Astrocyte of the cerebellum (primary cell): ENCODE results near the gene MYRF.

ENCODE experiments used
- DNase-seq: peaks from one replicate; pipeline ENCODE4 v3.0.0-alpha.2; 2011; ENCODE audit warnings: low read depth
- H3K4me3 ChIP-seq: 2 replicates; pipeline ENCODE4 v1.5.1; 2011; ENCODE audit warnings: mild to moderate bottlenecking, low read depth, low read length, moderate library complexity
- in situ Hi-C: cut with HindIII; loops from 2 replicates; pipeline ENCODE4 v1.10.0; 2017; ENCODE audit warnings: low sequenced_read_pairs
- TF ChIP-seq, protein P1 (sequence below): IDR thresholded peaks from 2 replicates; pipeline ENCODE4 v1.5.1; 2012; ENCODE audit warnings: low read length, low read depth, moderate library complexity, mild to moderate bottlenecking; ENCODE audit errors: missing control alignments

The MYRF gene

DNA sequence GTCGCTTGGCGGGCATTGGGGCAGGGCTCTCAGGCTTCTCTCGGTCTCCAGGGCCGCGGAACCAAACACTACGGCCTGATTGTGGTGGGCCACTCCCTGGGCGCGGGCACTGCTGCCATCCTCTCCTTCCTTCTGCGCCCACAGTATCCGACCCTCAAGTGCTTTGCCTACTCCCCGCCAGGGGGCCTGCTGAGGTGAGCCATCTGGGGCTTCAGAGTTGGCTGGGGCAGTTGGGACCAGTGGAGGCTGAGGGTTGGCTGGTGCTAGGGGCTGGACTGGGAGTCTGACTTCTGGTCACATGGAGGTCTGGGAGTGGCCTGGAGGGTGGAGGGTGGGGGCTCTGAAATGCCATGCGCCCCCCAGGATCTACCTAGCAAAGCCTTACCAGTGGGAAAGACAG lies 15.3 kb upstream of the MYRF start:
- in situ Hi-C loops, result no loop called here
- H3K4me3 ChIP-seq, result no peak overlapping the region
- TF ChIP-seq, protein P1, sequence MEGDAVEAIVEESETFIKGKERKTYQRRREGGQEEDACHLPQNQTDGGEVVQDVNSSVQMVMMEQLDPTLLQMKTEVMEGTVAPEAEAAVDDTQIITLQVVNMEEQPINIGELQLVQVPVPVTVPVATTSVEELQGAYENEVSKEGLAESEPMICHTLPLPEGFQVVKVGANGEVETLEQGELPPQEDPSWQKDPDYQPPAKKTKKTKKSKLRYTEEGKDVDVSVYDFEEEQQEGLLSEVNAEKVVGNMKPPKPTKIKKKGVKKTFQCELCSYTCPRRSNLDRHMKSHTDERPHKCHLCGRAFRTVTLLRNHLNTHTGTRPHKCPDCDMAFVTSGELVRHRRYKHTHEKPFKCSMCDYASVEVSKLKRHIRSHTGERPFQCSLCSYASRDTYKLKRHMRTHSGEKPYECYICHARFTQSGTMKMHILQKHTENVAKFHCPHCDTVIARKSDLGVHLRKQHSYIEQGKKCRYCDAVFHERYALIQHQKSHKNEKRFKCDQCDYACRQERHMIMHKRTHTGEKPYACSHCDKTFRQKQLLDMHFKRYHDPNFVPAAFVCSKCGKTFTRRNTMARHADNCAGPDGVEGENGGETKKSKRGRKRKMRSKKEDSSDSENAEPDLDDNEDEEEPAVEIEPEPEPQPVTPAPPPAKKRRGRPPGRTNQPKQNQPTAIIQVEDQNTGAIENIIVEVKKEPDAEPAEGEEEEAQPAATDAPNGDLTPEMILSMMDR, result no peak
- no peak for DNase-seq

DNA sequence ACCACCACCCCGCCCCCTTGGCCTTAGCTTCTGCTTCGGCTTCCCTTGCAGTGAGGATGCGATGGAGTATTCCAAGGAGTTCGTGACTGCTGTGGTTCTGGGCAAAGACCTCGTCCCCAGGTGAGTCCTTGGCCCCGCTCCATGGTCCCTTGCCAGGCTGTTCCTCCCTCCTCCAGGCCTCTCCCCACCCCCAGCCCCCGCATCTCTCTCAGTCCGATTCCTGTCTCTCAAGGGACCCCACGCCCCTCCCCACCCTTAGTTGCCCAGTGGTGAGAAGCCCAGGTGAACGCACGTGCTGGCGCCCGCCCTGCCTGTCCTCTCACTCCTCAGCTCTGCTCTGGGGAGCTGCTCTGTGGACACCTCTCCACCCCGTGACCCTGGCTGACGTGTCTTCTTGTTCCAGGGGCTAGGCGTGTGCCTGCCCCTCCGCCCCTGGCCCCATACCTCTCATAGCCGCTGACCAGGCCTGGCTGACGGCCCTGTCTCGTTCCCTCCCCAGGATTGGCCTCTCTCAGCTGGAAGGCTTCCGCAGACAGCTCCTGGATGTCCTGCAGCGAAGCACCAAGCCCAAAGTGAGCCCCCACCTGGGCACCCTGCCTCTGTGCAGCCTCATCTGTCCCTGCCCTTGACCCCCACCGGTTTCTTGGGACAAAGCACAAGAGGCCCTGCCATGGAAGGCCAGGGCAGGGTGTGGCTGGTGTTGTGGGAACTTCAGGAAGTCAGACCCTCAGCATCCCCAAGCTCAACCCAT lies 14.6 kb upstream of the MYRF start:
- no peak overlapping the region for H3K4me3 ChIP-seq
- TF ChIP-seq, protein P1, result no peak
- DNase-seq, result no peak
- in situ Hi-C loops, result no loop called here

GRCh38 chr11:61738776-61739175 lies 13.7 kb upstream of the MYRF start:
- TF ChIP-seq, protein P1, result no peak
- in situ Hi-C loops, result no loop called here

DNA sequence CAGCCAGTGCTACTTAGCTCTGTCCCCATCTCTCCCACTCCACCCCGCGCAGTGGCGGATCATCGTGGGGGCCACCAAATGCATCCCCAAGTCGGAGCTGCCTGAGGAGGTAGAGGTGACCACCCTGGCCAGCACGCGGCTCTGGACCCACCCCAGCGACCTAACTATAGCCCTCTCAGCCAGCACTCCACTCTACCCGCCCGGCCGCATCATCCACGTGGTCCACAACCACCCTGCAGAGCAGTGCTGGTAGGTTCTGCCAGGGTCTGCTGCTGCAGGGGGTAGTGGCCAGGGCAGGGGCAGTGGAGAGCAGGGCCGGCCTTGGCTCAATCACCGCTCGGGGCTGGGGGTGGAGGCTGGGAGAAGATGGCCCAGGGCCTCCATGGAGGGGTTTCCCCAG lies 13.0 kb upstream of the MYRF start:
- DNase-seq, result no peak
- TF ChIP-seq, protein P1, result no peak
- H3K4me3 ChIP-seq, result no peak overlapping the region
- in situ Hi-C loops, result no loop called here

More at GRCh38 chr11:61738776-61739175, 13.7 kb upstream of the MYRF start:
- DNase-seq, result no peak
- no peak overlapping the region for H3K4me3 ChIP-seq

- TF ChIP-seq, protein P1, result no peak
- no peak for DNase-seq
- no peak overlapping the region for H3K4me3 ChIP-seq
- in situ Hi-C loops, result no loop called here
These were observed 12.5 kb upstream of the MYRF start for GRCh38 chr11:61739966-61740365.

DNA sequence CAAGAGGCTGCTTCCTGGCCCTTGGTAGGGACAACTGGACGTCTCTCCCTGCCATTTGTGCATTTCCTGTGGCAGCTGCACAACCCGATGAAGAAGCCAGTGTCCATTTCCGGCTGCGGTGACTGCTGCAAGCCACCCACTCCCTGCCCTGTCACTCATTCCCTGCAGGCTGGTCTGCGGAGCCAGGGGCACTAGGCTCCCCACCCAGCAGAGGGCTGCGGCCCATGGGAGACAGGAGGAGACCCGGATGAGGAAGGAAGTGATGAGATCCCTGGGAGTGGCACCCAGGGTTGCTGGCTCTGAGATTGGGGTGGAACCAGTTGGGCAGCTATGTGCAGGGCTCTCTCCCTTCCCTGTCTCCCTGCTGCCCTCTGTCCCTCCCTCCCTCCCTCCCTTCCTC lies 10.0 kb upstream of the MYRF start:
- H3K4me3 ChIP-seq, result no peak overlapping the region
- in situ Hi-C loops, result no loop called here
- TF ChIP-seq, protein P1, result no peak
- no peak for DNase-seq
